ENCODE data around the gene TCTA. TPM values are rescaled to one million over a fixed set of nuclear protein-coding genes. Genes with fewer than 3 reads are reported as not detected.

TCTA gene
- total and polyA plus RNA-seq, 2 of the 8 experiments (the other 6 are each of a cell fraction or from before 2014, with no cell fraction given): 6.2 to 11.0 TPM

DNA sequence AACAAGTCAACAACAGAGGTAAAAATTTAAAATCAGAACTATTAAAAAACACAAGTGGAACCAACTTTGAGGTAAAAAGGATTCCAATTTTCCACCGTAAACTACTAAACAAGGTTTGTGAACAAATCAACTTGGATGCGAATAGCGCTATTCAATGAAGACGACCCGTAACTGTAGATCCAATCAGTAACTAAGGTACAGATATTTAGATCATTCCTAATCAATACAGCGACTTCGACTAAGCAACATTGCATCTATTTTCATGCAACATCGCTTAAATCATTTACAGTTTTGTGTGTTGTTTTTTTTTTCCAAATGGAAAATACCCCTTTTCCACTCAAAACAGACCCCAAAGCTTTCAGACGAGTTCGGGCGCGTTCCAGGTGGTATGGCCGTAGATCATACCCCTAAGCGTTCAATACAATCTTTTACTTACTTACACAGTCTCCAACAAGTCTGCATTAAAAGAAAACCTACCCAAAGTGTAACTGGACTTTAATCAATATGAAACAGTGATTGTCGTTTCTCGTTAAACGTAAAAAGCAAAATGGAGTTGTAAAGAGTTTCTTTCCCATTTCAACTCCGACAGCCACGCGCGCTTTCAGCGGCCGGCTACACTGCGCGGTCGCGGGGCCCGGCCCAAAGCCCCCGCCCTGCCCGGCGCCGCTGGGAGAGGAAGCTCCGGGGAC lies 1.2 kb upstream of the TCTA start:
- Histone ChIP-seq H2BK15ac (ENCODE audit: low read length) (no peak overlapping the region), H4K5ac (ENCODE audit: insufficient read length, low read depth, low read length) (no peak overlapping the region), H2BK12ac (ENCODE audit: low read depth, low read length) (no peak overlapping the region), H3K23me2 (ENCODE audit: low read depth, low read length) (peaks cover 16% of the 10 kb centered on the region), H3K4me3 (ENCODE audit: extremely low read depth in 1 of 4, insufficient read depth in 2 of 4, low read depth in 3 of 4, low read length in 4 of 4) (peak overlapping the region; percentile 76 to 99 (median 90)), H3K9ac (replicated peaks in 1 of 4; ENCODE audit: extremely low read depth in 1 of 4, low read depth in 3 of 4, low read length in 3 of 4) (peak overlapping the region; percentile 81 to 92 (median 92)), H3K4ac (replicated peaks; ENCODE audit: insufficient read length, low read depth, low read length) (no peak overlapping the region), H3K27ac (ENCODE audit: low read depth, low read length) (peak overlapping the region; percentile 86; the same call in 1 of the 2 replicates), H4K8ac (ENCODE audit: extremely low read depth, insufficient read depth, low read length) (peak overlapping the region; percentile 97), H3K56ac (replicated peaks; ENCODE audit: insufficient read length, low read depth, low read length) (peak overlapping the region; percentile 28), H2AFZ (ENCODE audit: low read length) (no peak overlapping the region), H3K79me1 (ENCODE audit: low read depth, low read length) (peaks cover 15% of the 10 kb centered on the region), H3K79me2 (ENCODE audit: control insufficient read depth in 1 of 2, insufficient read depth in 2 of 2, low read length in 2 of 2) (peaks cover 36 to 54% of the 10 kb centered on the region in 2 experiments), H4K91ac (replicated peaks; ENCODE audit: insufficient read length, low read length) (no peak overlapping the region), H2AK5ac (ENCODE audit: low read depth, low read length) (no peak overlapping the region), H3K27me3 (replicated peaks in 1 of 4; ENCODE audit: control insufficient read depth in 3 of 4, extremely low read depth in 1 of 4, insufficient read depth in 3 of 4, low read length in 3 of 4) (no peaks in the 10 kb centered on the region), H2BK20ac (ENCODE audit: low read length) (no peak overlapping the region), H3K23ac (ENCODE audit: insufficient read length) (no peak overlapping the region), H4K20me1 (replicated peaks in 1 of 2; ENCODE audit: control insufficient read depth in 1 of 2, insufficient read depth in 2 of 2, low read length in 2 of 2) (peaks cover 18 to 21% of the 10 kb centered on the region in 2 experiments), H3K36me3 (ENCODE audit: control insufficient read depth in 2 of 4, insufficient read depth in 4 of 4, low read length in 3 of 4) (no peaks in the 10 kb centered on the region; a peak in 1 of 8 replicates), H3K4me1 (replicated peaks in 1 of 4; ENCODE audit: control insufficient read depth in 3 of 4, insufficient read depth in 4 of 4, low read length in 3 of 4) (peaks cover 0 to 11% (median 8%) of the 10 kb centered on the region in 4 experiments; a peak in 5 of 7 replicates), H2BK120ac (replicated peaks; ENCODE audit: low read depth, low read length) (no peak overlapping the region), H2BK5ac (ENCODE audit: low read depth, low read length) (no peak overlapping the region), H3K18ac (ENCODE audit: extremely low read depth, low read length) (0 out of 2 replicates have a peak overlapping the region, but pooled peaks have one; percentile 19), H3K14ac (ENCODE audit: insufficient read length) (no peak overlapping the region), H3K4me2 (ENCODE audit: insufficient read depth in 1 of 2, low read depth in 2 of 2, low read length in 2 of 2) (peak overlapping the region; percentile 80 to 93), H3K9me3 (ENCODE audit: insufficient read depth in 2 of 2, low read depth in 1 of 2, low read length in 1 of 2) (no peaks in the 10 kb centered on the region)
- POLR2A ChIA-PET (ENCODE audit: partially characterized antibody): interaction anchor here (0.6 to 4.2 kb wide), 18 partner anchors 8 to 389 kb away, joined by 3 to 57 read pairs (median 10); partner anchors contain the start of genes AMT, DAG1, GPX1 and NDUFAF3
- WGBS, 2 experiments (ENCODE audit: extremely low coverage in 1 of 2, insufficient coverage in 1 of 2, insufficient read length in 1 of 2, insufficient replicate concordance in 2 of 2, low coverage in 1 of 2, low lambda C conversion rate in 2 of 2, missing lambda C conversion rate in 1 of 2): 3% methylated on average over 33 of the region's 33 CpGs; no CpG with 5 or more reads in 1 of the 2 experiments
- FAIRE-seq: no peak
- CTCF ChIA-PET (ENCODE audit: partially characterized antibody): no interaction called here
- no peak for DNase-seq (ENCODE audit: low read depth in 1 of 2, low spot score in 2 of 2)
- TF ChIP-seq RAD21 (IDR thresholded peaks at IDR 0.05 in 1 of 2, conservative IDR thresholded peaks at IDR 0.05 in 1 of 2; ENCODE audit: low read depth in 2 of 2, low read length in 2 of 2) (no peak), SUZ12 (IDR thresholded peaks at IDR 0.05; ENCODE audit: low read length) (no peak), GABPA (IDR thresholded peaks at IDR 0.05; ENCODE audit: borderline replicate concordance, insufficient read depth, low read length) (no peak), SIRT6 (IDR thresholded peaks at IDR 0.05; ENCODE audit: low read length) (no peak), GTF2F1 (IDR thresholded peaks at IDR 0.05; ENCODE audit: borderline replicate concordance, low read depth, low read length) (no peak), RBBP5 (IDR thresholded peaks at IDR 0.05; ENCODE audit: borderline replicate concordance, low read depth, low read length) (no peak), SRF (IDR thresholded peaks at IDR 0.05; ENCODE audit: low read depth, low read length) (no peak), KDM5A (IDR thresholded peaks at IDR 0.05; ENCODE audit: low read length) (no peak), YY1 (IDR thresholded peaks at IDR 0.05; ENCODE audit: low read depth, low read length) (no peak), EGR1 (IDR thresholded peaks at IDR 0.05; ENCODE audit: borderline replicate concordance, low read depth, low read length) (no peak), E2F6 (IDR thresholded peaks at IDR 0.05) (no peak), SP2 (IDR thresholded peaks at IDR 0.05; ENCODE audit: low read length) (no peak)
